HG03045 (cell line): Measurements from ENCODE around the gene GBF1.

Experiments
- ATAC-seq: cut with Tn5 transposase; IDR thresholded peaks from one replicate; pipeline ENCODE4 v1.9.1; 2021; ENCODE audit warnings: mild to moderate bottlenecking, moderate library complexity; ENCODE audit not compliant: unreplicated experiment

The GBF1 gene

GRCh38 chr10:102334101-102334500 is 88.8 kb downstream of the GBF1 start:
- ATAC-seq: no peak

GRCh38 chr10:102335184-102335583 is 89.9 kb downstream of the GBF1 start:
- no peak for ATAC-seq

- ATAC-seq: no peak
Observed at GRCh38 chr10:102341038-102341688, 95.8 kb downstream of the GBF1 start.

GRCh38 chr10:102342458-102342857 is 97.1 kb downstream of the GBF1 start:
- ATAC-seq: no peak

GRCh38 chr10:102342958-102343357 is 97.6 kb downstream of the GBF1 start:
- no peak for ATAC-seq

GRCh38 chr10:102344067-102344466 is 98.7 kb downstream of the GBF1 start:
- ATAC-seq: no peak

- no peak for ATAC-seq
Observed at GRCh38 chr10:102347236-102347828, 102.0 kb downstream of the GBF1 start.

GRCh38 chr10:102352066-102352715 is 106.9 kb downstream of the GBF1 start:
- no peak for ATAC-seq

- no peak for ATAC-seq
Observed at GRCh38 chr10:102354451-102354850, 109.1 kb downstream of the GBF1 start.

- no peak for ATAC-seq
Observed at GRCh38 chr10:102358712-102359382, 113.5 kb downstream of the GBF1 start.

GRCh38 chr10:102367441-102367840 is 122.1 kb downstream of the GBF1 start:
- ATAC-seq: no peak

- ATAC-seq: no peak
Observed at GRCh38 chr10:102368077-102368476, 122.7 kb downstream of the GBF1 start.

- no peak for ATAC-seq
Observed at GRCh38 chr10:102371295-102371694, 126.0 kb downstream of the GBF1 start.

- ATAC-seq: no peak
Observed at GRCh38 chr10:102375250-102375649, 129.9 kb downstream of the GBF1 start.

GRCh38 chr10:102375867-102376266 is 130.5 kb downstream of the GBF1 start:
- no peak for ATAC-seq

GRCh38 chr10:102376901-102377300 is 131.6 kb downstream of the GBF1 start:
- ATAC-seq: no peak

GRCh38 chr10:102379383-102379782 is 134.1 kb downstream of the GBF1 start:
- no peak for ATAC-seq

GRCh38 chr10:102381983-102382382 is 136.7 kb downstream of the GBF1 start:
- no peak for ATAC-seq

- ATAC-seq: no peak
Observed at GRCh38 chr10:102382871-102383270, 137.5 kb downstream of the GBF1 start.

GRCh38 chr10:102384053-102384452 is 138.7 kb downstream of the GBF1 start:
- no peak for ATAC-seq

GRCh38 chr10:102384606-102385429 is 139.5 kb downstream of the GBF1 start:
- no peak for ATAC-seq
